WTC11 (cell line): ENCODE data around the gene EDC3. TPM values are rescaled to one million over a fixed set of nuclear protein-coding genes. Genes with fewer than 3 reads are reported as not detected.
"Not testable (repeated sequence)": the region's sequence is repeated elsewhere in the genome, so short reads cannot be mapped to it uniquely, and the experiment has no call there.

ENCODE experiments used
- ATAC-seq: fragments of 200-7000 bp; cut with Tn5 transposase; 2 replicates; pipeline ENCODE4 v1.10.0; 2021; ENCODE audit warnings: mild to moderate bottlenecking, moderate library complexity
- CTCF ChIA-PET: fragments of 300-600 bp; sonication (Branson Sonifier 250); formaldehyde crosslinking; loops from one replicate; lab custom pipeline; 2021; ENCODE audit warnings: antibody characterized with exemption; lab: Charles Lee
- POLR2A ChIA-PET: fragments of 350-600 bp; sonication (Branson Sonifier 250); formaldehyde crosslinking; loops from one replicate; lab custom pipeline; 2021; ENCODE audit warnings: antibody characterized with exemption; lab: Charles Lee
- DNase-seq: peaks from one replicate; pipeline ENCODE4 v3.0.0; 2021; ENCODE audit warnings: low spot score
- H3K27ac Mint-ChIP-seq: 2 replicates; pipeline ENCODE4 v1.8.0; 2021; ENCODE audit warnings: mixed read lengths
- H3K27me3 Mint-ChIP-seq: 2 replicates; pipeline ENCODE4 v1.8.0; 2021; ENCODE audit warnings: low read depth, mild to moderate bottlenecking, moderate library complexity, mixed read lengths
- H3K36me3 Mint-ChIP-seq: 2 replicates; pipeline ENCODE4 v1.8.0; 2021; ENCODE audit warnings: mixed read lengths
- H3K4me1 Mint-ChIP-seq: 2 replicates; pipeline ENCODE4 v1.8.0; 2022; ENCODE audit warnings: mixed read lengths
- H3K4me3 Mint-ChIP-seq: 2 replicates; pipeline ENCODE4 v1.8.0; 2021; ENCODE audit warnings: mild to moderate bottlenecking, moderate library complexity, mixed read lengths
- H3K9me3 Mint-ChIP-seq: 2 replicates; pipeline ENCODE4 v1.8.0; 2021; ENCODE audit warnings: mixed read lengths
- AR ChIP-seq: fragments of 250-450 bp; sonication (Bioruptor Pico); IDR thresholded peaks from 2 replicates; pipeline ENCODE4 v1.9.0; 2021; ENCODE audit warnings: mild to moderate bottlenecking
- ARID4B ChIP-seq: sonication (generic); formaldehyde crosslinking; IDR thresholded peaks from 2 replicates; pipeline ENCODE4 v1.8.0; 2023; ENCODE audit warnings: missing genetic modification reagents, mild to moderate bottlenecking, borderline replicate concordance
- FOXJ3 ChIP-seq: sonication (generic); formaldehyde crosslinking; IDR thresholded peaks from 2 replicates; pipeline ENCODE4 v1.9.0; 2021; ENCODE audit warnings: missing genetic modification reagents, mild to moderate bottlenecking, borderline replicate concordance
- KAT7 ChIP-seq: sonication (generic); formaldehyde crosslinking; IDR thresholded peaks from 2 replicates; pipeline ENCODE4 v1.8.1; 2023; ENCODE audit warnings: missing genetic modification reagents, mild to moderate bottlenecking, borderline replicate concordance
- NR2C2 ChIP-seq: sonication (generic); formaldehyde crosslinking; IDR thresholded peaks from 2 replicates; pipeline ENCODE4 v1.8.0; 2022; ENCODE audit warnings: mild to moderate bottlenecking, missing genetic modification reagents
- PRDM15 ChIP-seq: sonication (generic); formaldehyde crosslinking; IDR thresholded peaks from 2 replicates; pipeline ENCODE4 v1.8.0; 2022; ENCODE audit warnings: missing genetic modification reagents
- RELA ChIP-seq: sonication (generic); formaldehyde crosslinking; IDR thresholded peaks from 2 replicates; pipeline ENCODE4 v1.8.1; 2022; ENCODE audit warnings: missing genetic modification reagents, mild to moderate bottlenecking, borderline replicate concordance
- SP1 ChIP-seq: sonication (generic); formaldehyde crosslinking; conservative IDR thresholded peaks from 2 replicates; pipeline ENCODE4 v1.8.1; 2022; ENCODE audit warnings: missing genetic modification reagents
- USF1 ChIP-seq: sonication (generic); formaldehyde crosslinking; IDR thresholded peaks from 2 replicates; pipeline ENCODE4 v1.8.0; 2022; ENCODE audit warnings: mild to moderate bottlenecking, missing genetic modification reagents
- ZNF138 ChIP-seq: sonication (generic); formaldehyde crosslinking; conservative IDR thresholded peaks from 2 replicates; pipeline ENCODE4 v1.8.1; 2022; ENCODE audit warnings: mild to moderate bottlenecking, moderate library complexity, missing genetic modification reagents
- ZNF416 ChIP-seq: fragments of 250-450 bp; sonication (Bioruptor Pico); IDR thresholded peaks from 2 replicates; pipeline ENCODE4 v1.9.0; 2021; ENCODE audit warnings: mild to moderate bottlenecking, inconsistent platforms
- ZNF671 ChIP-seq: fragments of 250-450 bp; sonication (Bioruptor Pico); IDR thresholded peaks from 2 replicates; pipeline ENCODE4 v1.8.0; 2021; ENCODE audit warnings: mild to moderate bottlenecking
- total RNA-seq: library from RNA; stranded (reverse); gene quantifications from 3 replicates; pipeline ENCODE4 v1.2.3, GENCODE V29; 2021

Gene EDC3
- total RNA-seq, 1 experiment from 2014 or later = 54.7 TPM

- H3K36me3 Mint-ChIP-seq = peaks cover 51% of the 10 kb centered on the region
- ChIA-PET CTCF (interaction anchor here (0.5 to 14.6 kb wide), 35 partner anchors 11 to 640 kb away, joined by 3 to 409 read pairs (median 6); partner anchors contain the start of genes ARID3B, CLK3, CSK and CYP1A1), POLR2A (interaction anchor here (1.1 kb wide), 1 partner anchor 130 kb away, joined by 3 read pairs; no protein-coding TSS in a partner anchor)
- TF ChIP-seq ZNF138 (CRISPR knock-in tag) (no peak), USF1 (CRISPR knock-in tag) (no peak), SP1 (CRISPR knock-in tag) (no peak), NR2C2 (CRISPR knock-in tag) (no peak), ARID4B (no peak), PRDM15 (no peak), AR (CRISPR knock-in tag) (no peak), ZNF416 (CRISPR knock-in tag) (no peak), ZNF671 (no peak)
- H3K4me3 Mint-ChIP-seq = no peak overlapping the region
- ATAC-seq (no peak), DNase-seq (no peak)
- no peak overlapping the region for H3K27ac Mint-ChIP-seq
- no peaks in the 10 kb centered on the region for H3K4me1 Mint-ChIP-seq
- H3K9me3 Mint-ChIP-seq = no peaks in the 10 kb centered on the region
- H3K27me3 Mint-ChIP-seq = no peaks in the 10 kb centered on the region
These were observed 64.8 kb downstream of the EDC3 start for GRCh38 chr15:74631087-74631385.

- Mint-ChIP-seq H3K4me1 (no peaks in the 10 kb centered on the region), H3K9me3 (no peaks in the 10 kb centered on the region), H3K36me3 (peaks cover 57% of the 10 kb centered on the region), H3K27me3 (no peaks in the 10 kb centered on the region)
- ChIA-PET CTCF (interaction anchor here (0.5 to 14.6 kb wide), 34 partner anchors 11 to 410 kb away, joined by 3 to 409 read pairs (median 6); partner anchors contain the start of genes ARID3B, CLK3, CSK and CYP1A1), POLR2A (interaction anchor here (1.1 kb wide), 1 partner anchor 130 kb away, joined by 3 read pairs; no protein-coding TSS in a partner anchor)
- TF ChIP-seq KAT7 (CRISPR knock-in tag) = 0 out of 2 replicates have a peak, but pooled peaks have one; percentile 67
- no peak for TF ChIP-seq FOXJ3 (CRISPR knock-in tag)
- 0 out of 2 replicates have a peak, but pooled peaks have one; percentile 42 for TF ChIP-seq RELA (CRISPR knock-in tag)
- TF ChIP-seq, all 79 proteins: peak for 2
- Mint-ChIP-seq H3K27ac (no peak overlapping the region), H3K4me3 (no peak overlapping the region)
- ATAC-seq = peak; percentile 64
- peak; percentile 50 for DNase-seq
These were observed 65.3 kb downstream of the EDC3 start for GRCh38 chr15:74630284-74631086.

GRCh38 chr15:74629696-74630095 lies 66.1 kb downstream of the EDC3 start:
- POLR2A ChIA-PET = interaction anchor here (0.6 kb wide), 1 partner anchor 1000 kb away, joined by 5 read pairs; no protein-coding TSS in a partner anchor
- H3K4me1 Mint-ChIP-seq = not testable (repeated sequence)

More at GRCh38 chr15:74629696-74630095, 66.1 kb downstream of the EDC3 start:
- not testable (repeated sequence) for H3K4me3 Mint-ChIP-seq, H3K27me3 Mint-ChIP-seq, ATAC-seq, H3K27ac Mint-ChIP-seq, H3K9me3 Mint-ChIP-seq, DNase-seq
- CTCF ChIA-PET = interaction anchor here (1.5 to 14.6 kb wide), 6 partner anchors 10 to 321 kb away, joined by 3 to 409 read pairs (median 8); partner anchors contain the start of gene ULK3
- peaks cover 61% of the 10 kb centered on the region for H3K36me3 Mint-ChIP-seq
